Forelimb muscle (tissue), 1 donor: ENCODE data around the gene MAST3. TPM values are rescaled to one million over a fixed set of nuclear protein-coding genes. Genes with fewer than 3 reads are reported as not detected.

Experiments
- DNase-seq: peaks from one replicate; pipeline ENCODE4 v3.0.0-alpha.2; 2013; ENCODE audit warnings: low read depth
- polyA plus RNA-seq: library from polyadenylated mRNA; unstranded; fragments of 120-200 nt; gene quantifications from one replicate; pipeline ENCODE4 v1.2.1, GENCODE V29; 2013; ENCODE audit not compliant: insufficient read length

Gene MAST3
- polyA plus RNA-seq, 1 donor, result 11.4 TPM

GRCh38 chr19:18159810-18160209 lies 62.2 kb downstream of the MAST3 start:
- no peak for DNase-seq

- DNase-seq, result no peak
Observed at GRCh38 chr19:18160493-18160970, 63.0 kb downstream of the MAST3 start.

- no peak for DNase-seq
Observed at GRCh38 chr19:18160971-18161635, 63.5 kb downstream of the MAST3 start.

- no peak for DNase-seq
Observed at GRCh38 chr19:18161636-18162002, 64.0 kb downstream of the MAST3 start.

- no peak for DNase-seq
Observed at GRCh38 chr19:18164072-18164471, 66.5 kb downstream of the MAST3 start.

GRCh38 chr19:18165794-18166544 lies 68.4 kb downstream of the MAST3 start:
- no peak for DNase-seq

- DNase-seq, result no peak
Observed at GRCh38 chr19:18167011-18167410, 69.4 kb downstream of the MAST3 start.

- DNase-seq, result no peak
Observed at GRCh38 chr19:18167975-18168645, 70.5 kb downstream of the MAST3 start.

- no peak for DNase-seq
Observed at GRCh38 chr19:18168673-18169381, 71.2 kb downstream of the MAST3 start.

- no peak for DNase-seq
Observed at GRCh38 chr19:18170714-18171255, 73.2 kb downstream of the MAST3 start.

GRCh38 chr19:18171605-18172327 lies 74.2 kb downstream of the MAST3 start:
- DNase-seq, result no peak

- no peak for DNase-seq
Observed at GRCh38 chr19:18172331-18173053, 74.9 kb downstream of the MAST3 start.

GRCh38 chr19:18173054-18173571 lies 75.5 kb downstream of the MAST3 start:
- no peak for DNase-seq

GRCh38 chr19:18173572-18174288 lies 76.2 kb downstream of the MAST3 start, which contains the start of gene IFI30:
IFI30 (plus strand) TSS chr19:18173813; CDS start chr19:18173842, 29 bp downstream.
- no peak for DNase-seq

- DNase-seq, result no peak
Observed at GRCh38 chr19:18174983-18175382, 77.4 kb downstream of the MAST3 start.

GRCh38 chr19:18176367-18177310 lies 79.1 kb downstream of the MAST3 start:
- no peak for DNase-seq

GRCh38 chr19:18179957-18180356 lies 82.4 kb downstream of the MAST3 start:
- no peak for DNase-seq

GRCh38 chr19:18183529-18183928 lies 86.0 kb downstream of the MAST3 start:
- DNase-seq, result no peak
